Measurements from ENCODE around the gene RBKS.

- TF ChIP-seq POLR2A (IDR thresholded peaks at IDR 0.05): peak; percentile 87 to 93
- TF ChIP-seq CTCF (IDR thresholded peaks at IDR 0.05): peak in 3 of 4 experiments; percentile 7 to 18 (median 8)
Measured at GRCh38 chr2:27890146-27890923, at the start of gene RBKS, which contains the start of gene BABAM2.
